Esophagus (tissue), 2 donors: ENCODE data around the gene CLCN6. TPM values are rescaled to one million over a fixed set of nuclear protein-coding genes. Genes with fewer than 3 reads are reported as not detected.

ENCODE experiments used
- H3K27ac ChIP-seq, 2 donors: one replicate each; pipeline ENCODE4 v1.5.1; 2013; ENCODE audit warnings: low read depth in 2 of 2, mild to moderate bottlenecking in 2 of 2, inconsistent platforms in 1 of 2, low read length in 1 of 2, moderate library complexity in 1 of 2
- H3K27me3 ChIP-seq, 2 donors: one replicate each; pipeline ENCODE4 v1.6.1; 2013; ENCODE audit warnings: low read length in 2 of 2, control low read depth in 1 of 2, mild to moderate bottlenecking in 1 of 2; ENCODE audit not compliant: insufficient read depth in 2 of 2, control insufficient read depth in 1 of 2
- H3K36me3 ChIP-seq, 2 donors: one replicate each; pipeline ENCODE4 v1.6.1; 2013; ENCODE audit warnings: low read length in 1 of 2; ENCODE audit not compliant: control insufficient read depth in 2 of 2, insufficient read depth in 2 of 2
- H3K4me1 ChIP-seq, 2 donors: one replicate each; pipeline ENCODE4 v1.6.1; 2013; ENCODE audit warnings: low read length in 1 of 2; ENCODE audit not compliant: control insufficient read depth in 2 of 2, insufficient read depth in 2 of 2
- H3K4me3 ChIP-seq, 2 donors: one replicate each; pipeline ENCODE4 v1.5.1; 2013; ENCODE audit warnings: low read length in 2 of 2, mild to moderate bottlenecking in 2 of 2, low read depth in 1 of 2, moderate library complexity in 1 of 2
- H3K9me3 ChIP-seq, 2 donors: one replicate each; pipeline ENCODE4 v1.6.1; 2013; ENCODE audit warnings: mild to moderate bottlenecking in 2 of 2, low read depth in 1 of 2, low read length in 1 of 2, moderate library complexity in 1 of 2; ENCODE audit not compliant: control insufficient read depth in 2 of 2, insufficient read depth in 1 of 2
- WGBS, 2 donors: extraction: QIAGEN DNeasy Blood & Tissue Kit; methylation state at CpG; one replicate each; pipeline ENCODE4 v1.1.7; 2013; 5-methylcytosine and 5-hydroxymethylcytosine counted together
- polyA plus RNA-seq, 2 donors: library from polyadenylated mRNA; stranded (reverse); fragments of 200-250 nt; gene quantifications; one replicate each; pipeline ENCODE4 v1.2.3, GENCODE V29; 2013
- donor health status: healthy with polysubstance abuse.
- donor health status: Bipolar disorder and iron deficiency.

CLCN6 gene
- polyA plus RNA-seq = 1 to 10 TPM; 4.9 to 9.1 TPM

- 0% methylated on average over 70 to 72 of the region's 72 CpGs for WGBS, 2 donors
- H3K4me3 ChIP-seq = peak within 1 kb of the TSS; percentile 73 to 78
- H3K36me3 ChIP-seq = peaks cover 2 to 10% of the 10 kb centered on the region in 2 donors
- H3K4me1 ChIP-seq = peaks cover 4 to 10% of the 10 kb centered on the region in 2 donors
- no peaks in the 10 kb centered on the region for H3K9me3 ChIP-seq
- no peaks in the 10 kb centered on the region for H3K27me3 ChIP-seq
- H3K27ac ChIP-seq = peak within 1 kb of the TSS; percentile 97 to 98
Observed at GRCh38 chr1:11805422-11806306, at the start of gene CLCN6, which contains the start of gene MTHFR. CLCN6 (plus strand) TSS chr1:11806191; CDS start chr1:11806263, 72 bp downstream. MTHFR (minus strand) TSS chr1:11805964; CDS start chr1:11803116, 2,848 bp downstream.

- H3K4me1 ChIP-seq = peaks cover 0 to 4% of the 10 kb centered on the region in 2 donors
- H3K27ac ChIP-seq = no peak overlapping the region
- peaks cover 0 to 4% of the 10 kb centered on the region in 2 donors for H3K9me3 ChIP-seq
- no peaks in the 10 kb centered on the region for H3K27me3 ChIP-seq
- H3K36me3 ChIP-seq = no peaks in the 10 kb centered on the region
- no peak overlapping the region for H3K4me3 ChIP-seq
- 93 to 96% methylated on average over 1 of the region's 1 CpG for WGBS, 2 donors
Observed at GRCh38 chr1:11757047-11757446, 48.9 kb upstream of the CLCN6 start.

DNA sequence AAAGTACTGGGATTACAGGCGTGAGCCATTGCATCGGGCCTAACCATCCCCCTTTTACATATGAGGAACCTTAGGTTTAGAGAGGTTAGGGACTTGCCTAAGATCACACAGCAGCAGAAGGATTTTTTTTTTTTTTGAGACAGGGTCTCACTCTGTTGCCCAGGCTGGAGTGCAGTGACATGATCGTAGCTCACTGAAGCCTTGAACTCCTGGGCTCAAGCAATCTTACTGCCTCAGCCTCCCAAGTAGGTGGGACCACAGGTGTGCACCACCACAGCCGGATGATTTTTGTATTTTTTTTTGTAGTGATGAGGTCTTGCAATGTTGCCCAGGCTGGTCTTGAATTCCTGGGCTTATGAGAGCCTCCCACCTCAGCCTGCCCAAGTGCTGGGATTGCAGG, 46.2 kb upstream of the CLCN6 start:
- no peaks in the 10 kb centered on the region for H3K27me3 ChIP-seq
- no peak overlapping the region for H3K4me3 ChIP-seq
- no peaks in the 10 kb centered on the region for H3K36me3 ChIP-seq
- H3K4me1 ChIP-seq = peaks cover 0 to 4% of the 10 kb centered on the region in 2 donors
- 88 to 91% methylated on average over 4 of the region's 4 CpGs for WGBS, 2 donors
- peaks cover 0 to 4% of the 10 kb centered on the region in 2 donors for H3K9me3 ChIP-seq
- H3K27ac ChIP-seq = no peak overlapping the region

GRCh38 chr1:11761285-11761684, 44.7 kb upstream of the CLCN6 start:
- Histone ChIP-seq H3K9me3 (peaks cover 0 to 4% of the 10 kb centered on the region in 2 donors), H3K36me3 (no peaks in the 10 kb centered on the region), H3K27ac (no peak overlapping the region), H3K4me3 (no peak overlapping the region), H3K4me1 (peaks cover 0 to 4% of the 10 kb centered on the region in 2 donors), H3K27me3 (no peaks in the 10 kb centered on the region)
- WGBS, 2 donors = 83 to 91% methylated on average over 6 of the region's 6 CpGs

GRCh38 chr1:11761988-11762406, 44.0 kb upstream of the CLCN6 start, which contains the start of gene C1orf167:
C1orf167 (plus strand) TSS chr1:11762193; CDS start chr1:11764401, 2,208 bp downstream.
- Histone ChIP-seq H3K36me3 (no peaks in the 10 kb centered on the region), H3K27me3 (no peaks in the 10 kb centered on the region), H3K4me3 (no peak within 1 kb of the TSS), H3K4me1 (peaks cover 0 to 4% of the 10 kb centered on the region in 2 donors), H3K27ac (no peak within 1 kb of the TSS), H3K9me3 (peaks cover 0 to 4% of the 10 kb centered on the region in 2 donors)
- WGBS, 2 donors = 7 to 8% methylated on average over 28 to 29 of the region's 29 CpGs

DNA sequence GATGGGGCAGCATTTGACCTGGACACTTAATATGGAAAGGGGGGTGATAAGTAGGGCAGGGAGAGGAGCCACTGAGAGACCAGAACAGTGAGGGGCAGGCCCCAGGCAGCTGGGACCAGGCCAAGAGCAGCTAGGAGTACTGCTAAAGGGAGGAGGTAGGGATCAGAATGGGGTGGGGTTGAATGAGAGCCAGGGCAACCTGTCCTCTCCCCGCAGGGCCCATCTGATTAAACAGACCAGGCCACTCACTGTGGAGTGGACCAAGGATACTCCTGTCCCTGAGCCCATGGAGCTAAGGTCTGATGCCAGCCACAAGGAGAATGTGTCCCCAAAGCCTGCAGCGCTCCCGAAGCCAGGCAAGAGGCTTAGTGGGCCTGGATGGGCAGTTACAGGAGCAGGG, 41.9 kb upstream of the CLCN6 start:
- no peaks in the 10 kb centered on the region for H3K27me3 ChIP-seq
- H3K4me1 ChIP-seq = peaks cover 0 to 4% of the 10 kb centered on the region in 2 donors
- peaks cover 0 to 4% of the 10 kb centered on the region in 2 donors for H3K9me3 ChIP-seq
- no peak overlapping the region for H3K27ac ChIP-seq
- WGBS, 2 donors = 81% methylated on average over 3 of the region's 3 CpGs
- H3K36me3 ChIP-seq = no peaks in the 10 kb centered on the region
- no peak overlapping the region for H3K4me3 ChIP-seq

GRCh38 chr1:11764519-11764918, 41.5 kb upstream of the CLCN6 start:
- H3K27ac ChIP-seq = no peak overlapping the region
- 74 to 83% methylated on average over 7 of the region's 7 CpGs for WGBS, 2 donors
- no peaks in the 10 kb centered on the region for H3K27me3 ChIP-seq
- no peaks in the 10 kb centered on the region for H3K36me3 ChIP-seq
- H3K4me1 ChIP-seq = peaks cover 0 to 4% of the 10 kb centered on the region in 2 donors
- H3K9me3 ChIP-seq = peaks cover 0 to 4% of the 10 kb centered on the region in 2 donors
- no peak overlapping the region for H3K4me3 ChIP-seq

DNA sequence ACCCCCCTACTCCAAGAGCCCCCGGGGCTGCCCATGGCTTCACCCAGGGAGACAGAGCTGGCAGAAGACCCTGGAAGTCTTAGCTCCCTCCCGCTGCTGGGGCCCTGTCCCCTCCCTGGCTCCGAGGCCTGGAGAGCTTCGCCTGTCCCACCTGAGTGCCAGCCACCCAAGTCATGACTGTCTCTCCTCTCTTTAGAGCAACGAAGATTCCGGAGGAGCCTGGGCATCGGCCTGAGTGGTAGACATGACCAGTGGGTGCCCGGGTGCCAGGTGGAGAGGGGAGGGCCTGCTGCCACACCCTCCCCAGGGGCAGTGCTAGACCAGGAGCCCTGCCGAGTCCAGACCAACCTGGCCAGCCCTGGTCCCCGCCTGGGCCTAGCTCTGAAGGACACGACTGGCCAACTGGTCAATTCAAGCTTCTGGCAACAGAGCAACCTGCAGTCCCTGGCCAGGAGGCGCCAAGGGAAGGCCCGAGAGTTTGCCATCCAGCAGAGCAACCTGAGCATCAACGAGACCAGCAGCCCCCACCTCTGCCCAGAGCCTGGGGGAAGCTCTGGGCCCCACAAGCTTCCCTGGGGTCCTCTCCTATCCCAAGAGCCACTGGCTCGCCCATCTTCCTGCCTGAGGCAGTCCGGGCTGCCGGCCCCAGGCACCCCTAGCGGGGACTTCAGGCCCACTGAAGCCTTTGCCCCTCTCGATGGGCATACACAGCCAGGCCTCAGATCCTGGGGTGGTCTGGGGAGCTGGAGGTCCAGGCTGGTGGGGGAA, 40.1 kb upstream of the CLCN6 start:
- no peak overlapping the region for H3K4me3 ChIP-seq
- H3K27me3 ChIP-seq = no peaks in the 10 kb centered on the region
- WGBS, 2 donors = 78 to 88% methylated on average over 17 to 19 of the region's 19 CpGs
- peaks cover 0 to 4% of the 10 kb centered on the region in 2 donors for H3K9me3 ChIP-seq
- no peak overlapping the region for H3K27ac ChIP-seq
- H3K36me3 ChIP-seq = no peaks in the 10 kb centered on the region
- peaks cover 0 to 4% of the 10 kb centered on the region in 2 donors for H3K4me1 ChIP-seq

DNA sequence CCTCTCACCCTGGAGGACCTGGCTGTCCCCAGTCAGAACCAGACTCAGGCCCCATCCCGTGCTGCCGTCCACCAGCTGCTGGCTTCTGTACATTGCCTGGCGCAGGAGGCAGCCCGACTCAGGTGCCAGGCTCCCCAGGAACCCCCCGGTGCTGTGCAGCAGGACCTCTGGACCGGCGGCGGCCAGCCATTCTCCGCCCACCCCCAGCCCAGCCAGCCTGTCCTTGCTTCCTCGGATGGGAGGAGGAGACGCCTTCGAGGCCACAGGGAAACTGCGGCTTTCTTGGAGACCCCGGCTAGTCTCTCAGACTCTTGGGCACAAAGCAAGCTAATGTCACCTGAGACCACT, 39.6 kb upstream of the CLCN6 start:
- 76 to 81% methylated on average over 14 of the region's 14 CpGs for WGBS, 2 donors

More for the DNA sequence above, 39.6 kb upstream of the CLCN6 start:
- Histone ChIP-seq H3K27ac (no peak overlapping the region), H3K4me3 (no peak overlapping the region), H3K9me3 (peaks cover 0 to 4% of the 10 kb centered on the region in 2 donors), H3K36me3 (no peaks in the 10 kb centered on the region), H3K4me1 (peaks cover 0 to 4% of the 10 kb centered on the region in 2 donors), H3K27me3 (no peaks in the 10 kb centered on the region)
